NCI-H226 (cell line): ENCODE results near the gene TARS2.

Experiments used
- DNase-seq: peaks from one replicate; pipeline ENCODE4 v3.0.0-alpha.2; 2015

Gene TARS2

DNA sequence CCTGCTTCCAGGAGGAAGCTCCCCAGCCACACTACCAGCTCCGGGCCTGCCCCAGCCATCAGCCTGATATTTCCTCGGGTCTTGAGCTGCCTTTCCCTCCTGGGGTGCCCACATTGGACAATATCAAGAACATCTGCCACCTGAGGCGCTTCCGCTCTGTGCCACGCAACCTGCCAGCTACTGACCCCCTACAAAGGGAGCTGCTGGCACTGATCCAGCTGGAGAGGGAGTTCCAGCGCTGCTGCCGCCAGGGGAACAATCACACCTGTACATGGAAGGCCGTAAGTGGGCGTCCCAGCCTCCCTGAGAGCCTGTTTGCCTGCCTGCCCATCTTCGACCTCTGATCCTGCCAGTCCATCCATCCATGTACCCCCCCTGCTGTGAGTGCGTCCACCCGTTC, 24.3 kb downstream of the TARS2 start:
- no peak for DNase-seq

- DNase-seq: no peak
Measured at GRCh38 chr1:150511985-150512660, 24.9 kb downstream of the TARS2 start.

GRCh38 chr1:150512846-150513245, 25.6 kb downstream of the TARS2 start:
- DNase-seq: no peak

- no peak for DNase-seq
Measured at GRCh38 chr1:150513351-150513791, 26.2 kb downstream of the TARS2 start.

- no peak for DNase-seq
Measured at GRCh38 chr1:150514260-150514659, 27.0 kb downstream of the TARS2 start.

GRCh38 chr1:150514913-150515327, 27.7 kb downstream of the TARS2 start:
- no peak for DNase-seq

GRCh38 chr1:150515328-150516049, 28.3 kb downstream of the TARS2 start, which contains the start of gene FALEC:
Gene FALEC (plus strand): TSS chr1:150515752.
- DNase-seq: peak; percentile 95

DNA sequence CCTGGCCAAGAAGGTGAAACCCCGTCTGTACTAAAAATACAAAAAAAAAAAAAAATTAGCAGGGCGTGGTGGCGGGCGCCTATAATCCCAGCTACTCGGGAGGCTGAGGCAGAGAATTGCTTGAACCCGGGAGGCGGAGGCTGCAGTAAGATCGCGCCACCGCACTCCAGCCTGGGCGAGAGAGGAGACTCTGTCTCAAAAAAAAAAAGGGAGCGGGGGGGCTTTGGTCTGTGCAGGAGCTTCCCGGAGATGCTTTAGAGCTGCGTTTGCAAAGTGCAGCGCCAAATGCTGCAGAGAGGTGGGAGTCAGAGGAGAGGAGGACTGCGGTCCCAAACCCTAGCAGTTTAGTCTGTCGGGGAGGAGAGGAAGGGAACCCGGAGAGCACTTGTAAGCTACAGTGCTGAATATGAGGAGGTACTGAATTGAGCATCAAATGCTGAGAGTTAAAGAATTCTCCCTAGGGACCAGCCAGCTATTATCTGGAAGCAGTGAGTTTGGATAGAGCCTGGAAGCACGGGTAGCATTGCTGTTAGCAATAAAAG, 28.9 kb downstream of the TARS2 start:
- DNase-seq: no peak

DNA sequence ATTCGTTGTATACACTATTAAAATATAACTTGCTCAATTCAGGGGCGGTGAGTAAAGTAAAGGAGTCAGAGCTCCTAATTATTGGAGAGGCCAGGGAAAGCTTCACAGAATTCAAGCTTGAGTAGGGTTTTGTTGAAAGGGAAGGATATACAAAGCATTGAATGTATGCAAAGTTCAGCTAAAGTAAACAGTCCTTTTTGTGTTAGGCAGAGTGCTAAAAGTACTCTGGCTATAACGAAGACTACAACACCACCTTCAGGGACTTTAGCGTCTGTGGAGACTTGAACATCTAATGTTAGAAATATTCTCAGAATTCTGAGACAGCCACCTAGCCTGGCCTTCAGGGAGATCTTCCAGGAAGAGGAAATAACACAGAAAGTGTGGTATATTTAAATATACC, 29.4 kb downstream of the TARS2 start:
- DNase-seq: no peak

- no peak for DNase-seq
Measured at GRCh38 chr1:150521196-150521968, 34.2 kb downstream of the TARS2 start.

GRCh38 chr1:150525348-150525747, 38.1 kb downstream of the TARS2 start:
- no peak for DNase-seq

- peak; percentile 37 for DNase-seq
Measured at GRCh38 chr1:150528196-150528595, 41.0 kb downstream of the TARS2 start.

DNA sequence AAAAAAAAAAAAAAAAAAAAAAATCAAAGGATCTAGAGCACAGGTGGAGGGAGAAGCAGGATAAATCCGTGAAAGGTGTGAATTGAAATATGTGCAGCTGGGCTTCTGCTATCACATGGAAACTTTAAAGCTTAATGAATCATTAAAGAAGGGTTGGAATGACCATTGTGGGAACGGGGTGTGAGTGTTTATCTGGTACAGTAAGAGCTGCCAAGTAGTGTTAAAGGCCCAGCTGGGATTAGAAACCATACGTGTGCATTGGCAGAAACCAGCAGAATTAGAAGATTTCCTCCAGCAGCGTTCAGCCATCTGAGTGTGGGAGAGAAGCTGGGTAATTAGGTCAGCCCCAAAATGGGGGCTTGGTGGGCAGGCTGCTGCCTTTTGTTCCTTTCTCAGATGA, 41.8 kb downstream of the TARS2 start:
- DNase-seq: peak; percentile 43

DNA sequence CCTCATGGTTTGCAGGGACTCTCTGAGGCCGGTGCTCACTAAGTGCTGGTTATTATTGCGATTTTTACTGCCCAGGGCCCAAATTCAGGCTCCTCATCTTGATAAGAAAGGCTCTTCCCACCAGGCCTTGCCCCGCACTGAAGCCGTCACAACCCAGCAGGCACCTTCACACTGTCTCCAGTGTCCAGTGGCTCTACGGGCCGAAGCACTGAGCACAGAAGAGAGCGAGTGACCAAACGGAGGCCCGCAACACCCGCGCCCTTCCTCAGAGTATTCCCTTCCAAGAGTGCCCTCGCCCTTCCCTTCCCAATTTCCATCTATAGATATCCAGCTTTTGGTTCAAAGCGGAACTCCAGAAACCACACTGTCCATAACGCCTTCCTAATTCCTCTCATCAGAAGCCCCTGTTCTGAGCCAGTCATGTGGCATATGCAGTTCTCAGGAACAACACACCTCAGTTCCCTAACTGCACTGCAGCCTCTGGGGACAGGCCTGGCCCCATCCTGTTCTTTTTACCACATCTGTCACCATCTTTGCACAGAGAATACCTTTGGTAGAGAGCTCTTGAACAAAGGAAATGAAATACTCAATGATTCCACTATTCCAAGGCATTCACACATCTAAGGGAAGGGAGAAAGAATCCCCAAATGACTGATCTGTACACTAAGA, 43.4 kb downstream of the TARS2 start:
- DNase-seq: no peak

- DNase-seq: no peak
Measured at GRCh38 chr1:150532860-150533259, 45.6 kb downstream of the TARS2 start.

- no peak for DNase-seq
Measured at GRCh38 chr1:150534002-150534401, 46.8 kb downstream of the TARS2 start.

- DNase-seq: no peak
Measured at GRCh38 chr1:150535511-150536287, 48.5 kb downstream of the TARS2 start.

GRCh38 chr1:150536836-150537731, 49.9 kb downstream of the TARS2 start:
- peak; percentile 44 for DNase-seq

- peak; percentile 81 for DNase-seq
Measured at GRCh38 chr1:150537732-150538684, 50.8 kb downstream of the TARS2 start.
